GM11168 (cell line): Measurements from ENCODE around the gene POGK.
"Not testable (repeated sequence)": the region's sequence is repeated elsewhere in the genome, so short reads cannot be mapped to it uniquely, and the experiment has no call there.

Experiments used
- in situ Hi-C: fragments of 300-500 bp; cut with MboI; formaldehyde crosslinking; loops from one replicate; pipeline ENCODE4 v1.12.0; 2022; ENCODE audit warnings: low sequenced_read_pairs; ENCODE audit not compliant: unreplicated experiment

Gene POGK, protein sequence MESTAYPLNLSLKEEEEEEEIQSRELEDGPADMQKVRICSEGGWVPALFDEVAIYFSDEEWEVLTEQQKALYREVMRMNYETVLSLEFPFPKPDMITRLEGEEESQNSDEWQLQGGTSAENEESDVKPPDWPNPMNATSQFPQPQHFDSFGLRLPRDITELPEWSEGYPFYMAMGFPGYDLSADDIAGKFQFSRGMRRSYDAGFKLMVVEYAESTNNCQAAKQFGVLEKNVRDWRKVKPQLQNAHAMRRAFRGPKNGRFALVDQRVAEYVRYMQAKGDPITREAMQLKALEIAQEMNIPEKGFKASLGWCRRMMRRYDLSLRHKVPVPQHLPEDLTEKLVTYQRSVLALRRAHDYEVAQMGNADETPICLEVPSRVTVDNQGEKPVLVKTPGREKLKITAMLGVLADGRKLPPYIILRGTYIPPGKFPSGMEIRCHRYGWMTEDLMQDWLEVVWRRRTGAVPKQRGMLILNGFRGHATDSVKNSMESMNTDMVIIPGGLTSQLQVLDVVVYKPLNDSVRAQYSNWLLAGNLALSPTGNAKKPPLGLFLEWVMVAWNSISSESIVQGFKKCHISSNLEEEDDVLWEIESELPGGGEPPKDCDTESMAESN

DNA sequence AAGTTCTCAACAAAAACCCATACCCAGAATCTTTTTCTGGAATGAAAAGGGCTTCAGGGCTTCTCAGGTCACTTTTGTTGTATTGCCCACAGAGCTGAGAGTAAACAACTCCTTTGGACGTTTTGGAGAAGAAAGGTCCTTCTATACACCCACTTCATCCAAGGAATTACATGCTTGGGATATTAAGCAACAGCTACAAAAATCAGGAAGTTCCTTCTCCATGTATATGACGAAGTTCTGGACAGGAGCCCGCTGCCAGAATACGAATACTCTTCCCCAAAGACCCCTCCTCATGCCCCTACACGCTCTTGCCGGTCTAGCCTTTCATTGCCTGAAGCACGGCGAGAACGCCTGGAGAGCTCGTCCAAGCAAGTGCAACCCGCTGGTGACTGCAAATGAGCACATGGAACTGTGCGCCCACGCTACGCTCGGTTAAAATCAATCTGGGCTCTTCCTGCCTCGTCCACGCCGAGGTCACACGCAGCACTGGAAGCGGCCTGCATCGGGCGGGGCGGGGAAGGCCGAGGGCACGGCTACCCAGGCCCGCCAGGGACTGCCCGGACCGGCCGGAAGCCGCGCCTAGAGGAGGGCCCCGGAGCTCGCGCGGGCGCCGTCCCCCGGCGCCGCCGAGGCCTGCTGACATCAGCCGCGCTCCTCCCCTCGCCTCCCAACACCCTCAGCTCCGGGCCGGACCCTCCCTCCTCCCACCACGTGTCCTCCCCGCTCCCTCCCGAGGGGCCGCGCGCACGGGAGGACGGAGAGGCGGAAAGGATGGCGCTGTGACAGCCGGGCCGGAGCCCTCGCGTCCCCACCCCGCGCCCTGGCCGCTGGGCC, at the start of gene POGK:
POGK (plus strand) TSS at position 710 of the 834 bp plus-strand sequence. CDS start 1,482 bp downstream, outside the sequence.
- in situ Hi-C loops, result no loop called here

DNA sequence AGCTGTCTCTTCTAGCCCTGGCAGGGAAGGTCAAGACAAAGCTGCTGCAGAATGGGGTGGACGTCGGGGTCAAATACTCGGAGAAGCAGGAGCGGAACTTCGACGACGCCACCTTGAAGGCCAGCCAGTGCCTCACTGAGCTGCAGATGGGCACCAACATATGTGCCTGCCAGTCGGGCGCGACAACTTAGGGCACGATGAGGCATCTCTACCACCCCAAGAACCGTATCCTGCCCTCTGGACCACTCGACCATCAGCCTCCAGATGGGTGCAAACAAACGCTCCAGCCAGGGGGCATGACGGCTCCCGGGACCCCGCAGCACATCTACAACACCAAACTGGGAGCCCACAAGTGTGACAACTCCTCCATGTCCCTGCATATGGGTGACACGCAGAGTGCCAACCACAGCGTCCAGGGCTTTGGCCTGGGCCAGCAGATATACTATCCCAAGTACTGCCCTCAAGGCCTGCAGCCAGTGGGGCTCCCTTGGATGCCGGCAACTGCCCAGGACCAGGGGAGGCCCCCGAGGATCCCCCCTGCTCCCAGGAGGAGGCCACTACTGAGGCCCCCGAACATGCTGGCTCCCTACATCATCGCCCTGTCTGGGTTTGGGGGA, 42.5 kb upstream of the POGK start:
- in situ Hi-C loops, result no loop called here

GRCh38 chr1:166808952-166809351, 30.3 kb upstream of the POGK start:
- in situ Hi-C loops, result no loop called here

GRCh38 chr1:166811691-166812090, 27.6 kb upstream of the POGK start:
- in situ Hi-C loops, result no loop called here

GRCh38 chr1:166813508-166814223, 25.6 kb upstream of the POGK start:
- in situ Hi-C loops, result no loop called here

GRCh38 chr1:166814611-166815010, 24.7 kb upstream of the POGK start:
- in situ Hi-C loops, result no loop called here

DNA sequence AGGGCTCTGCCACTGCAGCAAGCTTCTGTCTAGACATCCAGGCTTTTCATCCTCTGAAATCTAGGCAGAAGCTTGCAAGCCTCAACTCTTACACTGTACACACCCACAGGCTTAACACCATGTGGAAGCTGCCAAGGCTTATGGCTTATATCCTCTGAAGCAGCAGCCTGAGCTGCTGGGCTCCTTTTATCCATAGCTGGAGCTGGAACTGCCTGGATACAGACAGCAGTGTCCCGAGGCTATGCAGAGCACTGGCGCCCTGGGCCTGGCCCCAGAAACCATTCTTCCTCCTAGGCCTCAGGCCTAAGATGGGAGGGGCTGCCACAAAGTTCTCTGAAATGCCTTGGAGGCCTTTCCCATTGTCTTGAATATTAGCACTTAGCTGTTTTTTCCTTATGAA, 19.3 kb upstream of the POGK start:
- in situ Hi-C loops, result no loop called here

DNA sequence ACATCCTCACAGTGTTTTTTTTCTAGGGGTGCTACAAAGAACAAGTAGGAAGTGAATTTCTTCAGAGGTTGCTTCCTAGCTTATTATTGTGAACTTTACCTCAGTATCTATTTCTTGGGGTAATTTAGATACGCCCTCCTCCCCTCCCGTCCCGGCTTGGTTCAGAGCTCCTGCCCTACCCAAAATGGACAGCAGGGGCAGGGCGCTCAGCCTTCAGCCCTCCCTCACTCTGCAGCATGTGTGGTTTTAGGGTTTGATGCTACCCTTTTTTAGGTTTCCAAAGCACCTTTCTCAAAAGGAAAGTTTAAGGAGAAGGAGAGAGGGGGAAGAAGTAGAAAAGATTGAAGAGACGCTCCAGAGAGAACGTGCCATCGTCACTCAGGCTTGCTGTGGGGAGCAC, 16.9 kb upstream of the POGK start:
- in situ Hi-C loops, result no loop called here

- in situ Hi-C loops, result no loop called here
These were observed 11.8 kb upstream of the POGK start for GRCh38 chr1:166827426-166827825.

GRCh38 chr1:166829762-166830161, 9.5 kb upstream of the POGK start:
- in situ Hi-C loops, result not testable (repeated sequence)

- in situ Hi-C loops, result no loop called here
These were observed 2.5 kb upstream of the POGK start for GRCh38 chr1:166836733-166837132.

GRCh38 chr1:166839600-166840308, 479 bp downstream of the POGK start:
- in situ Hi-C loops, result no loop called here

- in situ Hi-C loops, result no loop called here
These were observed 1.3 kb downstream of the POGK start for GRCh38 chr1:166840309-166841274.

DNA sequence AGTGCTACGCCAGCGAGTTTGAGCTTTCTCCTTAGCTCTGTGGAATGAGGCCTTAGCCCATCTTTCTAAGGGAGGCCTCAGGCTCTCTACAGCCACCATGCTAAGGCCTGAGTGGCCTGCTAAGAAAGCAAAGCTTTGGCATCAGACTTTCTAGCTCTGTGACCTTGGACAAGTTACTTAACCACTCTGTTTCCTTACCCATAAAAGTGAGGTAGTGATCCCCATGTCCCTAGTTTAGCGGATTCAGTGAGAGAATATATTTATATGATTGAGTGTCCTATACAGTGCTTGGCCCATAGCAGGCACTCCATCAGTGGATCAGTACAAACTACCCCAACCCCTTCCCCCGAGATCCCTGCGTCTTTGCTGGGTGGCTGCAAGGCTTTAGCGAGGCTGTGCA, 4.0 kb downstream of the POGK start:
- in situ Hi-C loops, result no loop called here

DNA sequence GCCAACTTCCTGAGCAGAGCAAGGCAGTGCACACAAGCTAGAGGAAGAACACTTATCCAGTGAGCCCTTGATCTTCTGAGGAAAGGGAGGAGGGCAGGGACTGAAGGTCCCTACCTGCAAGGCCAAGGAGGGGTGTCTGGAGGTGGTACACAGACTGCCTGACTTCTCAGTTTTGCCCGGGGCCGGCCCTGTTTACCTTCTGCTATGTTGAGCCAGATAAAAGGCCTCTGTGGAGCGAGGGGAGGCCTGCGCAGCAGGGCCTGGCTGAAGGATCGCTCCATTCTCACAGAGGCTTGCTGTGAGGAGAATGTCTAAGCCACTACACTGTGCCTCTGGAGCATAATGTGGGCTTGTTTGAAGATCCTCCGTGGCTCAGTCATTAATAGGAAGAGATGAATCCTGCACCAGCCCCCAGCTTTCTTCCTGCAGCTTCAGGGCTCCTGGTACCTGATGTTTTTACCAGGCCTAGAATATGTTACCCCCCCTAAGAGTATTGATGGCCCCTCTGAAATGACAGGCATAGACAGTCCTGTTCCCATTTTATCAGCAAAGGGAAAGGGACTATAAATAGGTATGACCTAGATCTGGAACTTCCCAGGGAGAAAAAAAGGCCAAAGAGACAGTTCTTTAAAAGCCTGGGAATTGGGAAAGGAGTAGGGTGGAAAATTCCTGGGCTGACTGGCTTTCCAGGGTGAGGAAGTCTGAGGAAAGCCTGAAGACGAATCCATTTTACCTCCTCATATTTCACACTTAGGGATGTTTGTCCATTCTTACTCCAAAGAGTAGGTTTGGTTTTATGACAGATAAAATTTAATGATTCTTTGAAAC, 4.7 kb downstream of the POGK start:
- in situ Hi-C loops, result no loop called here

DNA sequence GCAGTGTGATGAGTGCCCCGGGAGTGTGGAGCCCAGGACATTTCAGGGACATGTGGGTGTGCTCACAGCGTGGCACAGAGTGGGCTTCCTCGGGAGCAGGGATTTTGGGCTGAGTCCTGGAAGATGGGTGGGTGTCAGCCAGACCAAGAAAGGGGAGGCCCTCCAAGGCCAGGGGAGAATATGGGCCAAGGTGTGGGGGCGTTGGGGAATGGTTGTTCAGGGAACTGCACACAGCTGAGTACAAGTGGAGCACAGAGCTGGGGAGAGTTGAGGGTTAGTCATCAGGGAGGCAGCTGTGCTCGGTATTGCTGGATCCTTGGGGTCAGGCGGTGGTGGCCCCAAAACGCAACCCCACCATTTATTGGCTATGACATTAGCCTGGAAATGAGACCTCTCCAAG, 5.5 kb downstream of the POGK start:
- in situ Hi-C loops, result no loop called here

GRCh38 chr1:166848193-166848592, 8.9 kb downstream of the POGK start:
- in situ Hi-C loops, result no loop called here
